H1 (cell line): ENCODE results near the gene STIMATE. TPM values are rescaled to one million over a fixed set of nuclear protein-coding genes. Genes with fewer than 3 reads are reported as not detected.

Experiments used
- CTCF ChIA-PET: fragments of 300-600 bp; sonication (Branson Sonifier 250); formaldehyde crosslinking; loops from one replicate; lab custom pipeline; 2021; ENCODE audit not compliant: partially characterized antibody; lab: Charles Lee
- POLR2A ChIA-PET: fragments of 300-600 bp; sonication (Branson Sonifier 250); formaldehyde crosslinking; loops from one replicate; lab custom pipeline; 2021; ENCODE audit warnings: inconsistent platforms; ENCODE audit not compliant: partially characterized antibody; lab: Charles Lee
- DNase-seq, 2 experiments: peaks; one replicate each; pipeline versions ENCODE4 v3.0.0 to v3.0.0-alpha.2; 2010 to 2022; ENCODE audit warnings: low spot score in 2 of 2, low read depth in 1 of 2, mixed read lengths in 1 of 2
- FAIRE-seq: peaks from 2 replicates; lab custom pipeline; 2011; peaks lifted over from hg19 to GRCh38; lab: Jason Lieb, UNC
- H2AFZ ChIP-seq: 2 replicates; pipeline ENCODE4 v1.8.1; 2012; ENCODE audit warnings: low read length, inconsistent platforms
- H2AK5ac ChIP-seq: 2 replicates; pipeline ENCODE4 v1.6.1; 2013; ENCODE audit warnings: low read depth, low read length
- H2BK120ac ChIP-seq: replicated peaks from 2 replicates; pipeline ENCODE3; 2013; ENCODE audit warnings: low read depth, low read length, inconsistent platforms
- H2BK12ac ChIP-seq: 2 replicates; pipeline ENCODE4 v1.6.1; 2013; ENCODE audit warnings: low read depth, low read length
- H2BK15ac ChIP-seq: 2 replicates; pipeline ENCODE4 v1.6.1; 2013; ENCODE audit warnings: low read length
- H2BK20ac ChIP-seq: 2 replicates; pipeline ENCODE4 v1.6.1; 2013; ENCODE audit warnings: low read length
- H2BK5ac ChIP-seq: 2 replicates; pipeline ENCODE4 v1.6.1; 2013; ENCODE audit warnings: low read depth, low read length
- H3K14ac ChIP-seq: 2 replicates; pipeline ENCODE4 v1.6.1; 2013; ENCODE audit warnings: inconsistent platforms; ENCODE audit not compliant: insufficient read length
- H3K18ac ChIP-seq: 2 replicates; pipeline ENCODE4 v1.6.1; 2013; ENCODE audit warnings: low read length; ENCODE audit errors: extremely low read depth
- H3K23ac ChIP-seq: 2 replicates; pipeline ENCODE4 v1.6.1; 2013; ENCODE audit warnings: inconsistent platforms; ENCODE audit not compliant: insufficient read length
- H3K23me2 ChIP-seq: 2 replicates; pipeline ENCODE4 v1.6.1; 2013; ENCODE audit warnings: low read depth, low read length
- H3K27ac ChIP-seq: 2 replicates; pipeline ENCODE4 v1.6.1; 2011; ENCODE audit warnings: low read depth, low read length, inconsistent platforms
- H3K27me3 ChIP-seq, 4 experiments: replicated peaks in 1 of 4; 1 replicate in 1 of 4; 2 replicates in 3 of 4; pipeline versions ENCODE4 v1.6.1 to v1.8.1; 2011 to 2013; ENCODE audit warnings: low read length in 3 of 4, mild to moderate bottlenecking in 3 of 4, inconsistent platforms in 2 of 4, mixed read lengths in 2 of 4, moderate library complexity in 1 of 4; ENCODE audit not compliant: control insufficient read depth in 3 of 4, insufficient read depth in 3 of 4; ENCODE audit errors: extremely low read depth in 1 of 4
- H3K36me3 ChIP-seq, 4 experiments: 2 replicates each; pipeline versions ENCODE4 v1.6.1 to v1.8.1; 2011 to 2013; ENCODE audit warnings: mild to moderate bottlenecking in 4 of 4, low read length in 3 of 4, moderate library complexity in 2 of 4, control low read depth in 1 of 4, inconsistent platforms in 1 of 4; ENCODE audit not compliant: insufficient read depth in 4 of 4, control insufficient read depth in 2 of 4
- H3K4ac ChIP-seq: replicated peaks from 2 replicates; pipeline ENCODE3; 2013; ENCODE audit warnings: low read length, low read depth, mixed read lengths, inconsistent platforms; ENCODE audit not compliant: insufficient read length
- H3K4me1 ChIP-seq, 4 experiments: replicated peaks in 1 of 4; 1 replicate in 1 of 4; 2 replicates in 3 of 4; pipeline versions ENCODE4 v1.6.1 to v1.8.1; 2011 to 2013; ENCODE audit warnings: low read length in 3 of 4, inconsistent platforms in 2 of 4, mixed read lengths in 1 of 4; ENCODE audit not compliant: insufficient read depth in 4 of 4, control insufficient read depth in 3 of 4
- H3K4me2 ChIP-seq, 2 experiments: 2 replicates each; pipeline versions ENCODE4 v1.6.1 to v1.8.1; 2011 to 2013; ENCODE audit warnings: low read depth in 2 of 2, low read length in 2 of 2, control low read depth in 1 of 2, inconsistent platforms in 1 of 2, mild to moderate bottlenecking in 1 of 2; ENCODE audit not compliant: insufficient read depth in 1 of 2
- H3K4me3 ChIP-seq, 4 experiments: fragments of 200-600, 300-600 bp in 1 of 4; sonication (generic), shearing (Covaris generic), sonication (Bioruptor Twin) in 1 of 4; 2 replicates each; pipeline versions ENCODE4 v1.5.1 to v1.8.1; 2011 to 2016; ENCODE audit warnings: low read length in 4 of 4, low read depth in 3 of 4, control low read depth in 2 of 4, inconsistent platforms in 2 of 4, mild to moderate bottlenecking in 2 of 4, mixed read lengths in 1 of 4, moderate library complexity in 1 of 4; ENCODE audit not compliant: insufficient read depth in 2 of 4; ENCODE audit errors: extremely low read depth in 1 of 4
- H3K56ac ChIP-seq: replicated peaks from 2 replicates; pipeline ENCODE3; 2013; ENCODE audit warnings: low read depth, mild to moderate bottlenecking, mixed read lengths, low read length, inconsistent platforms; ENCODE audit not compliant: insufficient read length
- H3K79me1 ChIP-seq: 2 replicates; pipeline ENCODE4 v1.6.1; 2013; ENCODE audit warnings: low read depth, low read length, control low read depth
- H3K79me2 ChIP-seq, 2 experiments: 2 replicates each; pipeline versions ENCODE4 v1.6.1 to v1.8.1; 2012 to 2013; ENCODE audit warnings: low read length in 2 of 2, mild to moderate bottlenecking in 2 of 2, inconsistent platforms in 1 of 2; ENCODE audit not compliant: insufficient read depth in 2 of 2, control insufficient read depth in 1 of 2
- H3K9ac ChIP-seq, 4 experiments: replicated peaks in 1 of 4; 1 replicate in 1 of 4; 2 replicates in 3 of 4; pipeline versions ENCODE4 v1.6.1 to v1.8.1; 2011 to 2013; ENCODE audit warnings: low read depth in 3 of 4, low read length in 3 of 4, control low read depth in 2 of 4, mild to moderate bottlenecking in 2 of 4, moderate library complexity in 2 of 4, inconsistent platforms in 1 of 4; ENCODE audit errors: extremely low read depth in 1 of 4
- H3K9me3 ChIP-seq, 2 experiments: 2 replicates each; pipeline versions ENCODE4 v1.6.1 to v1.8.1; 2012 to 2013; ENCODE audit warnings: mild to moderate bottlenecking in 2 of 2, moderate library complexity in 2 of 2, control low read depth in 1 of 2, inconsistent platforms in 1 of 2, low read depth in 1 of 2, low read length in 1 of 2, mixed read lengths in 1 of 2; ENCODE audit not compliant: insufficient read depth in 2 of 2
- H4K20me1 ChIP-seq, 2 experiments: replicated peaks in 1 of 2; 2 replicates each; pipeline versions ENCODE3 to v1.8.1; 2011 to 2013; ENCODE audit warnings: inconsistent platforms in 2 of 2, low read length in 2 of 2, mild to moderate bottlenecking in 1 of 2; ENCODE audit not compliant: insufficient read depth in 2 of 2, control insufficient read depth in 1 of 2
- H4K5ac ChIP-seq: 2 replicates; pipeline ENCODE4 v1.6.1; 2013; ENCODE audit warnings: low read length, low read depth, mixed read lengths, inconsistent platforms; ENCODE audit not compliant: insufficient read length
- H4K8ac ChIP-seq: 2 replicates; pipeline ENCODE4 v1.8.0; 2013; ENCODE audit warnings: mild to moderate bottlenecking, moderate library complexity, low read length, inconsistent platforms; ENCODE audit not compliant: insufficient read depth; ENCODE audit errors: extremely low read depth
- H4K91ac ChIP-seq: replicated peaks from 2 replicates; pipeline ENCODE3; 2013; ENCODE audit warnings: low read length, mixed read lengths, inconsistent platforms; ENCODE audit not compliant: insufficient read length
- ATF2 ChIP-seq: IDR thresholded peaks from 2 replicates; pipeline ENCODE4 v1.6.1; 2012; ENCODE audit warnings: low read length, inconsistent platforms
- BRCA1 ChIP-seq: IDR thresholded peaks from 2 replicates; pipeline ENCODE4 v1.6.1; 2012; ENCODE audit warnings: low read depth, low read length, improper control_type of control experiment
- CTBP2 ChIP-seq: IDR thresholded peaks from 2 replicates; pipeline ENCODE4 v1.7.0; 2011; ENCODE audit warnings: borderline replicate concordance, mild to moderate bottlenecking, moderate library complexity, mixed read lengths, low read length; ENCODE audit not compliant: insufficient read depth, insufficient read length
- NRF1 ChIP-seq: IDR thresholded peaks from 2 replicates; pipeline ENCODE4 v1.6.1; 2011; ENCODE audit warnings: mild to moderate bottlenecking, low read depth, low read length, improper control_type of control experiment
- RFX5 ChIP-seq: IDR thresholded peaks from 2 replicates; pipeline ENCODE4 v1.6.1; 2011; ENCODE audit warnings: low read depth, low read length, improper control_type of control experiment, borderline replicate concordance
- SIX5 ChIP-seq: IDR thresholded peaks from 2 replicates; pipeline ENCODE4 v1.6.1; 2011; ENCODE audit warnings: mild to moderate bottlenecking, low read depth, low read length
- TAF7 ChIP-seq: optimal IDR thresholded peaks from 2 replicates; pipeline ENCODE3; 2011; ENCODE audit warnings: low read depth, mild to moderate bottlenecking, inconsistent platforms, low read length, moderate library complexity, borderline replicate concordance
- USF2 ChIP-seq: IDR thresholded peaks from 2 replicates; pipeline ENCODE4 v1.6.1; 2011; ENCODE audit warnings: low read length, improper control_type of control experiment
- WGBS, 2 experiments: shearing (Covaris generic) in 1 of 2; methylation state at CpG; one replicate each; pipeline versions ENCODE4 v1.1.6 to v1.1.7; 2013 to 2015; ENCODE audit warnings: low lambda C conversion rate in 2 of 2, mixed read lengths in 2 of 2, inconsistent platforms in 1 of 2, low coverage in 1 of 2, missing lambda C conversion rate in 1 of 2; ENCODE audit not compliant: insufficient replicate concordance in 2 of 2, insufficient coverage in 1 of 2, insufficient read length in 1 of 2; ENCODE audit errors: extremely low coverage in 1 of 2, missing lambda C conversion rate in 1 of 2; 5-methylcytosine and 5-hydroxymethylcytosine counted together
- polyA plus RNA-seq, 7 experiments: library from polyadenylated mRNA; depleted of rRNA in 3 of 7; stranded (reverse) in 5 of 7; unstranded in 2 of 7; fragments of >200 nt in 5 of 7; fragments of 200-250 nt in 2 of 7; gene quantifications; 1 replicate in 5 of 7; 2 replicates in 1 of 7; 4 replicates in 1 of 7; pipeline versions ENCODE4 v1.2.1 to v1.2.3, GENCODE V29; 2011 to 2013; ENCODE audit warnings: missing spikeins in 2 of 7, mixed read lengths in 2 of 7
- total RNA-seq: library from RNA; stranded (reverse); fragmentation: NEBNext Ultra II Directional; extraction: Animal tissue kit (Norgen Biotek cat#: 25700); gene quantifications from 2 replicates; pipeline ENCODE4 v1.2.1, GENCODE V29; 2021

Gene STIMATE
- total and polyA plus RNA-seq, 2 of the 8 experiments (the other 6 are each of a cell fraction or from before 2014, with no cell fraction given) = 17.5 to 22.1 TPM

- no peak overlapping the region for H2BK12ac ChIP-seq
- no peaks in the 10 kb centered on the region for H4K20me1 ChIP-seq
- no peak overlapping the region for H4K5ac ChIP-seq
- no peaks in the 10 kb centered on the region for H3K27me3 ChIP-seq
- no peaks in the 10 kb centered on the region for H3K23me2 ChIP-seq
- no peak overlapping the region for H2AK5ac ChIP-seq
- H2AFZ ChIP-seq = no peak overlapping the region
- 82% methylated on average over 6 of the region's 6 CpGs; no CpG with 5 or more reads in 1 of the 2 experiments for WGBS, 2 experiments
- no peaks in the 10 kb centered on the region for H3K79me1 ChIP-seq
- no peak overlapping the region for H3K4ac ChIP-seq
- POLR2A ChIA-PET = no interaction called here
- no peak overlapping the region for H3K9ac ChIP-seq
- H3K36me3 ChIP-seq = peaks cover 0 to 4% (median 0%) of the 10 kb centered on the region in 4 experiments; a peak in 2 of 8 replicates
- no peak overlapping the region for H3K23ac ChIP-seq
- H3K18ac ChIP-seq = no peak overlapping the region
- no peak overlapping the region for H2BK20ac ChIP-seq
- no peak for TF ChIP-seq TAF7
- TF ChIP-seq BRCA1 = no peak
- no peak for TF ChIP-seq USF2
- TF ChIP-seq RFX5 = no peak
- no peak for TF ChIP-seq NRF1
- no peak for TF ChIP-seq CTBP2
- no peak for TF ChIP-seq SIX5
- no peak for TF ChIP-seq ATF2
- TF ChIP-seq, all 59 proteins: peak for 0
- no peak overlapping the region for H2BK5ac ChIP-seq
- no peaks in the 10 kb centered on the region for H3K4me1 ChIP-seq
- no peak overlapping the region for H4K91ac ChIP-seq
- no peak for FAIRE-seq
- no peak overlapping the region for H3K27ac ChIP-seq
- H2BK120ac ChIP-seq = no peak overlapping the region
- H3K4me2 ChIP-seq = no peak overlapping the region
- no peaks in the 10 kb centered on the region for H3K9me3 ChIP-seq
- CTCF ChIA-PET = interaction anchor here (0.7 to 2.0 kb wide), 17 partner anchors 10 to 298 kb away, joined by 3 to 7 read pairs (median 3); no protein-coding TSS in a partner anchor
- no peak overlapping the region for H3K14ac ChIP-seq
- no peak overlapping the region for H3K4me3 ChIP-seq
- no peak overlapping the region for H4K8ac ChIP-seq
- DNase-seq = no peak
- H2BK15ac ChIP-seq = no peak overlapping the region
- no peak overlapping the region for H3K56ac ChIP-seq
- H3K79me2 ChIP-seq = no peaks in the 10 kb centered on the region
Observed at GRCh38 chr3:52931328-52931727, 34.0 kb upstream of the STIMATE start.
